H9 (cell line): Measurements from ENCODE around the gene FLT3LG. TPM values are rescaled to one million over a fixed set of nuclear protein-coding genes. Genes with fewer than 3 reads are reported as not detected.
A peak's percentile ranks its signal among the peaks of the same experiment; 100 is the strongest.

Source experiments
- DNase-seq: peaks from one replicate; pipeline ENCODE4 v3.0.0-alpha.2; 2017
- H2AFZ ChIP-seq: one replicate; pipeline ENCODE4 v1.6.1; 2013; ENCODE audit warnings: mild to moderate bottlenecking, low read length, control low read depth, moderate library complexity
- H2AK5ac ChIP-seq: 2 replicates; pipeline ENCODE4 v1.6.1; 2013; ENCODE audit warnings: low read length, control low read depth, mixed read lengths; ENCODE audit not compliant: insufficient read length
- H2BK120ac ChIP-seq: one replicate; pipeline ENCODE4 v1.6.1; 2013; ENCODE audit warnings: low read depth, mild to moderate bottlenecking, low read length, control low read depth, inconsistent platforms; ENCODE audit not compliant: poor library complexity, severe bottlenecking
- H2BK12ac ChIP-seq: 2 replicates; pipeline ENCODE4 v1.6.1; 2013; ENCODE audit warnings: low read length, control low read depth, mixed read lengths, low read depth; ENCODE audit not compliant: insufficient read length
- H2BK15ac ChIP-seq: 2 replicates; pipeline ENCODE4 v1.6.1; 2013; ENCODE audit warnings: low read depth, low read length, control low read depth
- H2BK20ac ChIP-seq: one replicate; pipeline ENCODE4 v1.6.1; 2013; ENCODE audit warnings: low read depth, mild to moderate bottlenecking, low read length, control low read depth, inconsistent platforms; ENCODE audit not compliant: poor library complexity, severe bottlenecking
- H2BK5ac ChIP-seq: 2 replicates; pipeline ENCODE4 v1.6.1; 2013; ENCODE audit warnings: low read length, control low read depth, mixed read lengths; ENCODE audit not compliant: insufficient read length
- H3K14ac ChIP-seq: 2 replicates; pipeline ENCODE4 v1.6.1; 2013; ENCODE audit warnings: low read length, control low read depth; ENCODE audit not compliant: insufficient read depth
- H3K18ac ChIP-seq: 2 replicates; pipeline ENCODE4 v1.6.1; 2013; ENCODE audit warnings: low read depth, mild to moderate bottlenecking, mixed read lengths, low read length, control low read depth; ENCODE audit not compliant: insufficient read length
- H3K23ac ChIP-seq: 2 replicates; pipeline ENCODE4 v1.6.1; 2013; ENCODE audit warnings: low read length, control low read depth, mixed read lengths, low read depth; ENCODE audit not compliant: insufficient read length
- H3K23me2 ChIP-seq: 2 replicates; pipeline ENCODE4 v1.6.1; 2013; ENCODE audit warnings: low read depth, mild to moderate bottlenecking, mixed read lengths, low read length, control low read depth; ENCODE audit not compliant: insufficient read length, poor library complexity, severe bottlenecking
- H3K27ac ChIP-seq: 2 replicates; pipeline ENCODE4 v1.5.1; 2013; ENCODE audit warnings: low read length, control low read depth, mixed read lengths, low read depth; ENCODE audit not compliant: insufficient read length
- H3K27me3 ChIP-seq: 2 replicates; pipeline ENCODE4 v1.6.1; 2013; ENCODE audit warnings: low read length, control low read depth, inconsistent platforms; ENCODE audit not compliant: insufficient read depth
- H3K4ac ChIP-seq: 2 replicates; pipeline ENCODE4 v1.6.1; 2013; ENCODE audit warnings: low read depth, mild to moderate bottlenecking, control low read depth, inconsistent platforms, low read length, moderate library complexity
- H3K4me1 ChIP-seq: 2 replicates; pipeline ENCODE4 v1.6.1; 2013; ENCODE audit warnings: low read length, control low read depth, inconsistent platforms; ENCODE audit not compliant: insufficient read depth
- H3K4me2 ChIP-seq: 2 replicates; pipeline ENCODE4 v1.6.1; 2013; ENCODE audit warnings: low read length, control low read depth, mixed read lengths; ENCODE audit not compliant: insufficient read length, insufficient read depth
- H3K56ac ChIP-seq: 2 replicates; pipeline ENCODE4 v1.6.1; 2013; ENCODE audit warnings: low read depth, mild to moderate bottlenecking, mixed read lengths, low read length, control low read depth; ENCODE audit not compliant: insufficient read length
- H3K79me1 ChIP-seq: 2 replicates; pipeline ENCODE4 v1.6.1; 2013; ENCODE audit warnings: low read depth, mild to moderate bottlenecking, moderate library complexity, low read length, control low read depth, inconsistent platforms; ENCODE audit not compliant: insufficient read depth, poor library complexity, severe bottlenecking
- H3K79me2 ChIP-seq: 2 replicates; pipeline ENCODE4 v1.6.1; 2013; ENCODE audit warnings: low read length, control low read depth, inconsistent platforms; ENCODE audit not compliant: insufficient read depth
- H3K9ac ChIP-seq: 2 replicates; pipeline ENCODE4 v1.6.1; 2013; ENCODE audit warnings: low read length, control low read depth, mixed read lengths; ENCODE audit not compliant: insufficient read length; ENCODE audit errors: extremely low read depth
- H3K9me3 ChIP-seq: one replicate; pipeline ENCODE4 v1.6.1; 2013; ENCODE audit warnings: low read depth, low read length, inconsistent platforms; ENCODE audit not compliant: control insufficient read depth
- H3T11ph ChIP-seq: one replicate; pipeline ENCODE4 v1.6.1; 2013; ENCODE audit warnings: mild to moderate bottlenecking, low read length, control low read depth, inconsistent platforms
- H4K20me1 ChIP-seq: one replicate; pipeline ENCODE4 v1.6.1; 2013; ENCODE audit not compliant: control insufficient read depth, insufficient read length, insufficient read depth
- H4K5ac ChIP-seq: 2 replicates; pipeline ENCODE4 v1.6.1; 2013; ENCODE audit warnings: low read depth, mild to moderate bottlenecking, mixed read lengths, low read length, control low read depth; ENCODE audit not compliant: insufficient read length
- H4K8ac ChIP-seq: replicated peaks from 2 replicates; pipeline ENCODE4 v1.6.1; 2013; ENCODE audit warnings: low read length, control low read depth, mixed read lengths, low read depth; ENCODE audit not compliant: insufficient read length
- H4K91ac ChIP-seq: 2 replicates; pipeline ENCODE4 v1.6.1; 2013; ENCODE audit warnings: low read depth, mild to moderate bottlenecking, moderate library complexity, mixed read lengths, low read length, control low read depth; ENCODE audit not compliant: insufficient read length
- H3K27ac Mint-ChIP-seq, 3 experiments: 2 replicates in 2 of 3; 3 replicates in 1 of 3; pipeline ENCODE4 v1.8.0; 2020 to 2021; ENCODE audit warnings: mixed read lengths in 3 of 3, mild to moderate bottlenecking in 1 of 3, moderate library complexity in 1 of 3
- H3K27me3 Mint-ChIP-seq: 2 replicates; pipeline ENCODE4 v1.8.0; 2021; ENCODE audit warnings: low read depth, mild to moderate bottlenecking, moderate library complexity, mixed read lengths
- H3K36me3 Mint-ChIP-seq, 3 experiments: 2 replicates in 2 of 3; 3 replicates in 1 of 3; pipeline ENCODE4 v1.8.0; 2020 to 2021; ENCODE audit warnings: low read depth in 3 of 3, mixed read lengths in 3 of 3; ENCODE audit not compliant: insufficient read depth in 1 of 3
- H3K4me1 Mint-ChIP-seq, 2 experiments: 2 replicates each; pipeline ENCODE4 v1.8.0; 2020; ENCODE audit warnings: mixed read lengths in 2 of 2
- H3K4me3 Mint-ChIP-seq, 2 experiments: 2 replicates in 1 of 2; 3 replicates in 1 of 2; pipeline ENCODE4 v1.8.0; 2020 to 2021; ENCODE audit warnings: mild to moderate bottlenecking in 2 of 2, mixed read lengths in 2 of 2, moderate library complexity in 1 of 2
- H3K9me3 Mint-ChIP-seq, 2 experiments: 2 replicates in 1 of 2; 3 replicates in 1 of 2; pipeline ENCODE4 v1.8.0; 2020; ENCODE audit warnings: mild to moderate bottlenecking in 2 of 2, mixed read lengths in 2 of 2, moderate library complexity in 1 of 2
- CTCF ChIP-seq: fragments of 200-600 bp; sonication (generic); conservative IDR thresholded peaks from 3 replicates; pipeline ENCODE4 v1.8.0; 2021; ENCODE audit warnings: antibody characterized with exemption, mild to moderate bottlenecking
- WGBS: extraction: QIAGEN DNeasy Blood & Tissue Kit; methylation state at CpG from one replicate; pipeline ENCODE4 v1.1.7; 2013; ENCODE audit warnings: missing lambda C conversion rate, low lambda C conversion rate, mixed read lengths; ENCODE audit not compliant: insufficient read length; ENCODE audit errors: extremely low coverage; 5-methylcytosine and 5-hydroxymethylcytosine counted together
- total RNA-seq: library from RNA; stranded (reverse); gene quantifications from 2 replicates; pipeline ENCODE4 v1.2.1, GENCODE V29; 2021

The FLT3LG gene
- total RNA-seq, 1 experiment from 2014 or later: 2.1 TPM

DNA sequence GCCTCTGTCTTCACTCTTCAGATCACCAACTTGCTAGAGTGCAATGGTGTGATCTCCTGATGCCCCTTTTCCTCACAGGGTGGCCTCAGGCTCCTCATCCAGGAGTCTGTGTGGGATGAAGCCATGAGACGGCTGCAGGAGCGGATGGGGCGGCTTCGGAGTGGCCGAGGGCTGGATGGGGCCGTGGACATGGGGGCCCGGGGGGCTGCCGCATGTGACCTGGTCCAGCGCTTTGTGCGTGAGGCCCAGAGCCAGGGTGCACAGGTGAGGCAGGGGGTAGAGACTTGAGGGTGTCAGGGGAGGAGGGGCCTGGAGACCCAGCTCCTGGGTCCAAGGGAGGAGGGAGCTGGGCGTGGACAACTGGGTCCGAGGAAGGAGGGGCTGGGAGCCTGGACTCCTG is 11.5 kb upstream of the FLT3LG start:
- Histone ChIP-seq H3K79me1 (no peaks in the 10 kb centered on the region), H3K56ac (no peak overlapping the region), H3K27ac (no peak overlapping the region), H3K4ac (no peak overlapping the region), H4K91ac (no peak overlapping the region), H3K9ac (no peak overlapping the region), H4K20me1 (no peaks in the 10 kb centered on the region), H3K79me2 (no peaks in the 10 kb centered on the region), H3T11ph (no peak overlapping the region), H3K23ac (no peak overlapping the region), H3K27me3 (no peaks in the 10 kb centered on the region), H2BK20ac (no peak overlapping the region), H2BK12ac (no peak overlapping the region), H3K18ac (no peak overlapping the region), H3K14ac (no peak overlapping the region), H2AFZ (no peak overlapping the region), H4K5ac (no peak overlapping the region), H4K8ac (no peak overlapping the region), H2BK15ac (no peak overlapping the region), H3K9me3 (no peaks in the 10 kb centered on the region), H2BK120ac (no peak overlapping the region), H3K4me2 (no peak overlapping the region), H3K23me2 (no peaks in the 10 kb centered on the region), H2BK5ac (no peak overlapping the region), H2AK5ac (no peak overlapping the region), H3K4me1 (no peaks in the 10 kb centered on the region)
- no peak for DNase-seq
- no peak for TF ChIP-seq CTCF
- peaks cover 14 to 31% (median 28%) of the 10 kb centered on the region in 3 experiments; a peak in 6 of 7 replicates for H3K36me3 Mint-ChIP-seq
- no peaks in the 10 kb centered on the region for H3K4me1 Mint-ChIP-seq
- H3K9me3 Mint-ChIP-seq: no peaks in the 10 kb centered on the region
- no CpG with 5 or more reads among the region's 12 CpGs for WGBS
- H3K27me3 Mint-ChIP-seq: no peaks in the 10 kb centered on the region
- H3K4me3 Mint-ChIP-seq: no peak overlapping the region
- H3K27ac Mint-ChIP-seq: peak overlapping the region in 2 of 3 experiments; percentile 44 to 48; a peak in 1 of 7 replicates
